GM15510 (cell line): ENCODE results near the gene DNAH1.

Source experiments
- POLR2A ChIP-seq: IDR thresholded peaks from 3 replicates; pipeline ENCODE4 v1.6.1; 2011; ENCODE audit warnings: borderline replicate concordance; ENCODE audit not compliant: insufficient read length; ENCODE audit errors: extremely low read depth

Gene DNAH1

DNA sequence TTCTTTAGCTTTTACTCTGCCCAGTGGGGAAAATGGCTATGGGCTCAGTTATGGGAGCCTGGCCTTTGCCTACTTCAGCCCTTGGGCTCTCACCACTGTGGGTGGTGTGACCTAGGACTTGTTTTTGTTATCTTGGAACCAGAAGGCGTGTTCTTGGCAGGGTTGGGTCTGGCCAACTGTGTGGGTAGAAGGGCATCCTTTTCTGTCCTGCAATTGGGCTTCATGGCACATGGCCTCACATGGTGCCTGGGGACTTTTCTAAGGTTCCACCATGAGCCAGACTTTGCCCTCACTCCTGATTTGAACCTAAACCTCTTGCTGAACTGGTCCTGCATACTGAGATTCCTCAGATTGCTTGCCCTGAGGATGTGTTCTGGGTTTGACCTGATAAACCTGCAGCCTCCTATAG, 26.8 kb upstream of the DNAH1 start:
- no peak for TF ChIP-seq POLR2A

DNA sequence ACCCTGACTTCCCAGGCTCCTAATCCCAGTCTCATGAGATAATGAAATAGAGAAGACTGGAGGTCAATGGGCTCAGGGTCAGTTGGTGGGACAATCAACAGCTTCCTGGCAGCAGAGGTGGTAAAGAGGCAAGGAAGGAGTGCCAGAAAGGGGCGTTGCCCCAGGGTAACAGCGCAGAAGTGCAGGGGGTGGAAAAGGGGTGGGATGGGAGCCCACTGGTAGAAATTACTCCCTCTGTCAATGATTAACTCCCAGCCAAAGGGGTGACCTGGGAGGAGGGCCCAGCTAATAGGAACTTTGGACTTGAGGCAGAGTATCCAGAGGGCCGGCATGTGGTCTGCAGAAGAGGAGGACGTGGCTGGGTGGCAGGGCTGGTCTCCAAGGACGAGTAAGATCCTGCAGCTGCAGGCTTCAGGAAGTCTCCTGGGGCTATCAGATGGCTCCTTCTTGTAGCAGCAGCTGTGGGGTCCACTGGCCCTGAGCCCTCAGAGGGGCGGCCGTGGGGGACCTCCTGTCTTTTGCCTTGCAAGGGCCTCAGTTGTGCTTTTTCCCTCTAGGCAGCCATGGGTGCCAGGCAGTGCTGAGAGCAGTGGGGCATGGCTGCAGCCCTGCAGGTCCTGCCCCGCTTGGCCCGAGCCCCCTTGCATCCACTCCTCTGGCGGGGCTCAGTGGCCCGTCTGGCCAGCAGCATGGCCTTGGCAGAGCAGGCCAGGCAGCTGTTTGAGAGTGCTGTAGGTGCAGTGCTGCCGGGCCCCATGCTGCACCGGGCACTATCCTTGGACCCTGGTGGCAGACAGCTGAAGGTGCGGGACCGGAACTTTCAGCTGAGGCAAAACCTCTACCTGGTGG, 26.1 kb upstream of the DNAH1 start:
- TF ChIP-seq POLR2A, result no peak

DNA sequence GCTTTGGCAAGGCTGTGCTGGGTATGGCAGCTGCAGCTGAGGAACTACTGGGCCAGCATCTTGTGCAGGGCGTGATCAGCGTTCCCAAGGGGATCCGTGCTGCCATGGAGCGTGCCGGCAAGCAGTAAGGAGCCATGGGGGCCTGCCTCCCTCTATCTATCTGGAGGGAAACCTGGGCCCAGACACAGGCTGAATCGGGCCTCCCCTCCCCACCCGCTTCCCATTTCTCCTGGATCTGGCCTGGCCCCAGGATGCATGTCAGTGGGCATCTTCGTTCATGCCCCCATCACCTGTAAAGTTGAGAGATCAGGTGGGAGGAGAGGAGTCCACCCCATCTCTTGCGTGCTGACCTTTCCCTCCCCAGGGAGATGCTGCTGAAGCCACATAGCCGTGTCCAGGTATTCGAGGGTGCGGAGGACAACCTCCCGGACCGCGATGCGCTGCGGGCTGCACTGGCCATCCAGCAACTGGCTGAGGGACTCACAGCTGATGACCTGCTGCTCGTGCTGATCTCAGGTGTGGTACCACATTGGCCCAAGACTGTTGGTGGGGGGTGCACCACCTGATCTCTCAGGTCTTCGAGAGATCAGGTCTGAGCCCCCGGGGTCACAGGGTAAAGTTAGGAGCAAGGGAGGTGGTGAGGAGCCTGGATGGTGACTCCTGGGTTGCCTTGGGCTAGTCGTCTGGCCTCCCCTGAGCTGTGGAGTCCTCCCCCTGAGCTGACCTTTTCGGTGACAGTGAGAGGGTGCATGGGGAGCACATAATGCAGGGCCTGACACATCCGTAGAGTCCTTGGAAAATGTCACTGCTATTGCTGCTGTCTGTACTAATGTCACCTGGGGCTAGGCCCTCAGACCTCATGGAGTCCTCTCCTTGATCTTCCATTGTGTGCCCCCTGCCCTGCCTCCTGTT, 25.3 kb upstream of the DNAH1 start:
- TF ChIP-seq POLR2A, result no peak

DNA sequence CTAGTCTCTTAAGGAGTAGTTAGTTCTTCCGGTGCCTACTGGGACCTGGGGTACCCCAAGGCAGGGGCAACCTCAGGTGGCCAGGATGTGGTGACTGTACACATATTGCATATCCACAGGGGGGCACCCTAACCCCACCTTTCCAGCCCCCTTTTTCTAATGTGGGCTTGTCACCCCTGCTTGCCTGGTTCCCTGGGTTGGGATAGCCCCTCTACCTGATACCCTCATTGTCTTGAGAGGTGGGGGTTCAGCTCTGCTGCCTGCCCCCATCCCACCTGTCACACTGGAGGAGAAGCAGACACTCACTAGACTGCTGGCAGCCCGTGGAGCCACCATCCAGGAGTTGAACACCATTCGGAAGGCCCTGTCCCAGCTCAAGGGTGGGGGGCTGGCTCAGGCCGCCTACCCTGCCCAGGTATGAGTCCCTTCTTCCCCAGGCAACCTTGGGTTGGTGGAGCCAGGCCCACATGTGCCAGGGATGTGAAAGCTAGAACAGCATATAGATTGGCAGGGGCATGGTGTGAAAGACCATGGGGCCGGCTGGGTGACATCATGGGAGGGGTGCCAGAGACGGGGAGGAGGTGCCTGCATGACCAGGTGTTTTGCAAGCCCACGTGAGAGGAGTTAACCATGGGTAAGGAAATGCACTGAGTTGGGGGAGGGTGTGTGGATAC, 24.5 kb upstream of the DNAH1 start:
- TF ChIP-seq POLR2A, result no peak

DNA sequence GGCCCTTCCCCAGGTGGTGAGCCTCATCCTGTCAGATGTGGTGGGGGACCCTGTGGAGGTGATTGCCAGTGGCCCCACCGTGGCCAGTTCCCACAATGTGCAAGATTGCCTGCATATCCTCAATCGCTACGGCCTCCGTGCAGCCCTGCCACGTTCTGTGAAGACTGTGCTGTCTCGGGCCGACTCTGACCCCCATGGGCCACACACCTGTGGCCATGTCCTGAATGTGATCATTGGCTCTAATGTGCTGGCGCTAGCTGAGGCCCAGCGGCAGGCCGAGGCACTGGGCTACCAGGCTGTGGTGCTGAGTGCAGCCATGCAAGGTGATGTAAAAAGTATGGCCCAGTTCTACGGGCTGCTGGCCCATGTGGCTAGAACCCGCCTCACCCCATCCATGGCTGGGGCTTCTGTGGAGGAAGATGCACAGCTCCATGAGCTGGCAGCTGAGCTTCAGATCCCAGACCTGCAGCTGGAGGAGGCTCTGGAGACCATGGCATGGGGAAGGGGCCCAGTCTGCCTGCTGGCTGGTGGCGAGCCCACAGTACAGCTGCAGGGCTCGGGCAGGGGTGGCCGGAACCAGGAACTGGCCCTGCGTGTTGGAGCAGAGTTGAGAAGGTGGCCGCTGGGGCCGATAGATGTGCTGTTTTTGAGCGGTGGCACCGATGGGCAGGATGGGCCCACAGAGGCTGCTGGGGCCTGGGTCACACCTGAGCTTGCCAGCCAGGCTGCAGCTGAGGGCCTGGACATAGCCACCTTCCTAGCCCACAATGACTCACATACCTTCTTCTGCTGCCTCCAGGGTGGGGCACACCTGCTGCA, 23.7 kb upstream of the DNAH1 start:
- no peak for TF ChIP-seq POLR2A

DNA sequence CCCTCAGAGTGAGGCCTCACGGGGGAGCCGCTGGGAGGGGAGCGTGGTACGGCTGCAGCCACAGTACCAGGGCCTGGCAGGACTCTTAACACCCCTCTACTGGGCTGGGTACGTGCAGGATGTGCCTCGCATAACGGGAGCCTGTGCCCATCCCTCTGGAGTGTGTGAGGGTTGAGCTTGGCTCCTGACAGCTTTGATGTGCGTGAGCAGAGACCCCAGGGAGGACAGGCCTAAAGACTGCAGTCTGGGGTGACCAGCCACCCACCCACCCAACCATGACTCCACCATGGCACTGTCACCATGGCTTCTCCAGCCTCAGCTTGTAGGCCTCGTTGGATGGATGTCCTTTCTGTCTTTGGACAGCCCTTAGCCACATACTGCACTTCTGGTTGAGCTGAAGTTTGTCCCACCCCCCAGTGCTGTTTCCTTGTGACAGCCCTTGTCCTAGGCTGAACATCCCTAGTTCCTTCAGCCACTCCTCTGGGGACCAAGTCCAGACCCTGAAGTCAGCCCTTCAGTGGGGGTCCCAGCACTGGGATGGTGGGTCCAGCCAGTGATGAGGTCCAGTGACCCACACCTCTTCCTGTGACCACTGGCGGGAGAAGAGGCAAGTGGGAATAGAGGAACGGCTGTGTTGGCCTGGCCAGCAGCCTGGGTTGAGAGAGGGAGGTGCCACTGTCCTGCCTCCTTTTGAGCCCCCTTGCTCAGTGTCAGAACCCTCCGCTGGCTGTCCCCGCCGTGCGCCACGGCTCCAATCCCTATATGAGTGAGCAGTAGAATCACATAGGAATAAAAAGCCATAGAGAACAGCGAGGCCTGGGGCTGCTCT, 22.4 kb upstream of the DNAH1 start:
- no peak for TF ChIP-seq POLR2A

DNA sequence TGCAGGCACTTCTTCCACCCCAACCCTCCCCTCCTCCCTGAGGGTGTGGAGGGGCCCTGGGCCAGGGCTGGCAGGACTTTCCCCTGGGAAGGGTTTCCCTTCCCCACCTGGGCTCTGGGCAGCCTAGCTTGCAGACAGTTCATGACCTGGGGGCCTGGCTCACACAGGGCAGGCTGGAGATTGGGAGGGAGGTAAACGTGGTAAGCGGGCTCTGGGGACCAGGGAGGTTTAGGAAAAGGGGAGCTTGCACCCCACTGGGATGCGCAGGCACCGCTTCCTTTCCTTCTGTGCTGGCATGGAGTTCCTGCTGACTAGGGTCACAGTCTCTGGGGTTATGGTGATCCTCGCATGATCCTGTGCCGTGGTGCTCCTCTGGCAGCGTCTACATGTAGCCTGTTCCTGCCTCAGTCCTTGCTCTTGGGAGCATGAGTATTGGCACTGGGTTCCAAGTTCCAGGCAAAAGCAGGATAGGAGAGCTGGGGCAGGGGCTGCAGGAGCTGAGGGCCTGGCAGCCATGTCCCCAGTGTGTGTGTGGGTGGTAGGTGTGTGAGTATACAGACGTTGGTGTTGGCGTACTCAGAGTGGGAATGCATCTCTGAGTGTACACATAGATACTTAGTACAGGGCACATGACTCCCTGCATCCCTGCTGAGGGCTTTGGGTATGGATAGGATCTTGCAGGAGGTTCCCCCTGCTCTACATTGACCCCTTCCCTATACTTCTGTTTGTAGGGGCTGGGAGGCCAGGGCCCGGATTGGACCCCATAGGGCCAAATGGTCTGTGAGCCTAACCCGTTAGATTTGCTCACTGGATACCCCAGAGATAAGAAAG, 21.6 kb upstream of the DNAH1 start:
- TF ChIP-seq POLR2A, result no peak

DNA sequence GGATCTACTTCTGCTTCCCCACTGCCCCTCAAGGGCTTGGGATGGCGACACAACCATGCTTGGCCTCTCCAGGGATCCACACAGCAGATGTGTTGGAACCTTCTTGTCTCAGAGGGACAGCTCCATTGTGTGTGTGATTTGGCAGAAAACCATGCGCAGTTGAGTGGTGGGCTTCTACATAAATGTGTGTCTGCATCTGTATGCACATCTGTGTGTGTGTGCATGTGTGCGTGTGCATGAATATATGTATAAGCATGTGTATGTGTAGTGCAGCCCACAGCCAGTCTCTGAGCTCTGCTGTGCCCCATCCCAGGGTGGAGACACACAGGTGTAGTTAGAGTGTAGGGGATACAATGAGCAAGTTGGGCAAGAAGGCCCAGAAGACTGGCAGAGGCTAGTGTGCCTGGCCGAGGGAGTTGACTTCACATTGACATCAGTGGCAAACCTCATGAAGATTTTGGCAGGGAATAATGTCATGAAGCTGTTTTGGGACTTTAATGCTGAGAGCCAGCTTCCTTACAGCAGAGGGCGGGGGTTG, 20.4 kb upstream of the DNAH1 start:
- TF ChIP-seq POLR2A, result no peak

DNA sequence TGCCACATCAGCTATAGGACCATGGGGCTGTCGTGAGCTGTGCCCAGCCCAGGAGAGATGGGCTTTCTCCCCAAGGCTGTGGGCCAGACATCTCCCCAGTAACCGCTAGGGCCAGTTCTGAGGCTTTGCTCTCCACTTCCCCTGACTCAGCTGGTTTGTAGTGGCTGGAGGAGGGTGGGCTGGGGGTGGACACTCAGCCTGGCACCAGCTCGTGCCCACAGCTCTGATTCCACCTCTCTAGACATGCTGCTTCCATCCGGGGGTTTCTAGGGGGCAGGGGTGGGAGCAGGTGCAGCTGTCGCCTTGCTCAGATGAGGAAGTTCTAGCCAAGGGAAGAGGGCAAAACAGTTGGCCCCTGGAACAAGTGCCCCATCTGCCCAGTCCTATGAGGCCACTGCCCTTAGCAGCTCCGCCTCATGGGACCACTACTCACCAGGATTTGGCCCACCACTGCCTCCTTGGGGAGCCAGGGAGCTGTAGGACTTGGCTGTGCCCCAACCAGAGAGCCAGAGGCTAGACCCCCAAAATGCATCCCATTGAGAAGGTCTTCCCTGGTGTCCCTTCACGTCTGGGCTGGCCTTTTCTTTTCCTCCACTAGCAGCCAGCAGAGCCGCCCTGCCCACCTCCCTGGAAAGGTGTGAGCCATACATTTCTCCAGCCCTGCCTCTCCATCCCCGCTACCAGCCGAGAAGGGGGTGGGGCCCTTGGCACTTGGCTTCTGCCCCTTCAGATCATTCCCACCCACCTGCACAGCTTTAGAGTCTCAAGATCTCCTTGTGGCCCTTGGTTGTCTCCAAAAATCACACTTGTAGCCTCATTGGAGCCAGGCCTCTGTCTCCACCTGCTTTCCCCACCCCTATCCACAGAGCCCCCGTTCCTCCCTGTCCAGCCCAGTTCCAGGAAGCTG, 18.6 kb upstream of the DNAH1 start:
- no peak for TF ChIP-seq POLR2A

DNA sequence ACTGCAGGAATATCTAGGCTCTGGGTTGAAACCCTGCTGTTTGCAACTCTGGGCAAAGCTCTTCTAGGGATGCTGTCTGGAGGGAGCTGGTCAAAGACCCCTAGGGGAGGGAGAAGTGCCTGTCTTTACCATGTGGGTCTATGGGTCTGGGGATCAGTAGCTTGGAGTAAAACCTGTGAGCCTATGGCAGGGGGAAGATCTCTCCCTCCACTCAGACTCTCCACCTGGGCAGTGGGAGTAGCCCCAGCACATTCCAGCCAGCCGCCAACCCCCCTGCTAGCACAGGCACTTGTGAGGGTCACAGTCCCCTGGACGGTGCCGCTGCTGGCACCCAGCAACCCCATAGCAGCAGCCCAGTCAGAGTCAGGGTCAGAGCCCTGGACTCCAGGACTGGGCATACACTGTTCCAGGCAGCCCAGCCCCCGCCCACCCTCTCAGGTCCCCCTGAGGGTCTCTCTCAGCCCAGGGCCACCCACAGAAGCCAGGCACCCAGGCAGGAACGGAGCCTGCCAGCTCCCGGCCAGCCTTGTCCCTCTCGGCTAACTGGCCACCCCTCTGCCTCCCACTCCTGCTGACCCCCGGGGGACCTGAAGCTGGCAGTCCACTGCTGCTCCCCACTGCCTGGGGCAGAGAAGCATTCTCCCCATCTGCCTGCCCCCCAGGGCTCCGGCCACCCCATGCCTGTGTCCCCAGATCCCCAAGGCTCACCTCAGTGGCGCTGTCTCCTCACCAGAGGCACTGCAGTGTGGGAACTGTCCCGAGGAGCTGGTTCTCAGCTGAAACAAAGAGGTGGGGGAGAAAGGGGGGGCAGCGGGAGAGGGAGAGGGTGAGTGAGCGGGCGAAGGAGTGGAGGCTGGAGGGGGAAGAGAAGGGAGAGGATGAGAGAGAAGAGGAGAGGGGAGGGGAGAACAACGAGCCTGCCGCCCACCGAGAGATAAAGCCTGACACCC, 17.7 kb upstream of the DNAH1 start:
- TF ChIP-seq POLR2A, result no peak
